ENCODE data around the gene PLLP.

DNA sequence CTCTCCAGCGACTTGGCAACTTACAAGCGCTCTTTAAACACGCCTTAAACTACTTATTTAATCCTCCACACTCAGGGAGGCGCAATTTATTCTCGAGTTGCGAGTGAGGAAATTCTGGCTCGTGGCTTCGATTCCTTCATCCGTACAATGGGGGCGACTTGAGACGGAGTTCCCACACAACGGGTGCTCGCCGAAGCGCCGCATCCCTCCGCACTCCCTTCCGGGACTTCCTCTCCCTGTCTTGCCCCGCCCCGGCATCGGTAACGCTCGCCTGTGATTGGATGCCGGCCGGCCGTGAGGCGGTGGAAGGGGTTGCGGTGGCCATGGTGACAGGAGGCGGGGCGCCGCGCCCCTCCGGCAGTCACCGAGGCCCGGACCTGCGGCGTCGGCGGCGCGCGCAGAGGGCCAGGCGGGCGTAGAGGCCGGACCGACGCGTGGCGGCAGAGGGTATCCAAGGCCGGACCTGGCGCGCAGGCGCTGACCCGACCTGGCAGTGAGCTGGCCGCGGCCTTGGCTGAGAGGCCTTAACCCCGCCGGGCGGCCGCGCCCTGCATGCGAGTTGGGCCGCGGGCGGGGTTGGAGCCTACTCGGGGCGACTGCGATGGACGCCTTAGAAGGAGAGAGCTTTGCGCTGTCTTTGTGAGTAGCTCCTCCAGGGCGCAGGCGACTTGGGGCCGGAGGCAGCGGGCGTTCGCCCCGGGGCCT lies 39.6 kb downstream of the PLLP start, which contains the start of gene ARL2BP:
- TF ChIP-seq, protein P1, sequence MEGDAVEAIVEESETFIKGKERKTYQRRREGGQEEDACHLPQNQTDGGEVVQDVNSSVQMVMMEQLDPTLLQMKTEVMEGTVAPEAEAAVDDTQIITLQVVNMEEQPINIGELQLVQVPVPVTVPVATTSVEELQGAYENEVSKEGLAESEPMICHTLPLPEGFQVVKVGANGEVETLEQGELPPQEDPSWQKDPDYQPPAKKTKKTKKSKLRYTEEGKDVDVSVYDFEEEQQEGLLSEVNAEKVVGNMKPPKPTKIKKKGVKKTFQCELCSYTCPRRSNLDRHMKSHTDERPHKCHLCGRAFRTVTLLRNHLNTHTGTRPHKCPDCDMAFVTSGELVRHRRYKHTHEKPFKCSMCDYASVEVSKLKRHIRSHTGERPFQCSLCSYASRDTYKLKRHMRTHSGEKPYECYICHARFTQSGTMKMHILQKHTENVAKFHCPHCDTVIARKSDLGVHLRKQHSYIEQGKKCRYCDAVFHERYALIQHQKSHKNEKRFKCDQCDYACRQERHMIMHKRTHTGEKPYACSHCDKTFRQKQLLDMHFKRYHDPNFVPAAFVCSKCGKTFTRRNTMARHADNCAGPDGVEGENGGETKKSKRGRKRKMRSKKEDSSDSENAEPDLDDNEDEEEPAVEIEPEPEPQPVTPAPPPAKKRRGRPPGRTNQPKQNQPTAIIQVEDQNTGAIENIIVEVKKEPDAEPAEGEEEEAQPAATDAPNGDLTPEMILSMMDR (IDR thresholded peaks at IDR 0.05) = peak in 2 of 6 experiments; percentile 41 to 46
- TF ChIP-seq POLR2AphosphoS5 (IDR thresholded peaks at IDR 0.05) (peak; percentile 85 to 89), POLR2A (IDR thresholded peaks at IDR 0.05) (peak in 3 of 4 donors; percentile 58 to 94 (median 89))

Measured in upper lobe of left lung (tissue), 4 donors.